Memory B cell (primary cell): ENCODE data around the gene LRCH2.

Source experiments
- ATAC-seq: fragments of 150-1000 bp; cut with Tn5 transposase; 2 replicates; pipeline ENCODE4 v1.10.0; 2021; ENCODE audit warnings: low read depth, mild to moderate bottlenecking, moderate library complexity
- DNase-seq, 2 donors: peaks; one replicate each; pipeline ENCODE4 v3.0.0; 2022; ENCODE audit warnings: low spot score in 2 of 2
- H3K27ac Mint-ChIP-seq: one replicate; pipeline ENCODE4 v1.8.0; 2022; ENCODE audit warnings: mild to moderate bottlenecking, moderate library complexity, mixed read lengths
- H3K27me3 Mint-ChIP-seq: one replicate; pipeline ENCODE4 v1.8.0; 2022; ENCODE audit warnings: mixed read lengths
- H3K36me3 Mint-ChIP-seq: one replicate; pipeline ENCODE4 v1.8.0; 2022; ENCODE audit warnings: mild to moderate bottlenecking, mixed read lengths
- H3K4me1 Mint-ChIP-seq: one replicate; pipeline ENCODE4 v1.8.0; 2022; ENCODE audit warnings: mixed read lengths
- H3K4me3 Mint-ChIP-seq: one replicate; pipeline ENCODE4 v1.8.0; 2022; ENCODE audit warnings: mild to moderate bottlenecking, moderate library complexity, mixed read lengths
- H3K9me3 Mint-ChIP-seq: one replicate; pipeline ENCODE4 v1.8.0; 2022; ENCODE audit warnings: mixed read lengths

The LRCH2 gene

GRCh38 chrX:115183980-115184379, 49.9 kb downstream of the LRCH2 start:
- peaks cover 1% of the 10 kb centered on the region for H3K9me3 Mint-ChIP-seq
- no peak overlapping the region for H3K4me3 Mint-ChIP-seq
- H3K27ac Mint-ChIP-seq, result no peak overlapping the region
- no peaks in the 10 kb centered on the region for H3K27me3 Mint-ChIP-seq
- DNase-seq (no peak), ATAC-seq (no peak)
- H3K4me1 Mint-ChIP-seq, result no peaks in the 10 kb centered on the region
- no peaks in the 10 kb centered on the region for H3K36me3 Mint-ChIP-seq

DNA sequence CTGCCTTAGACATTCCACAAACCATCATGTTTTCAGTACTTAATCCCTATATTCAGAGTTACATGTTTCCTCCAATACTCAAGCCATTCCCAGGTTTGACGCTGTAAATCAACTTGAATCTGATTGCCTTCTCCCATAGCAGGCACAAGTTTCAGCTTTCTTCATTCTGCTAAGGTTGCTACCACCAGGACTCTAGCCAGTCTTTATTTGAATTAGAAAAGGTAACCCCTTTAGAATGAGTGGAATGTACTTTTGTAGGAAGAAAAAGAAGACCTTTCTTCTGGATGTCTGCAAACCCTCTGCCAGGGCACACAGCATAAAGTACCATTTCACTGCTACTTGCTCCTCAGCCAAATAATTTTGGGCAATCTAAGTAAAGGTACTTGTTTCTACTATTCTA, 55.4 kb downstream of the LRCH2 start:
- no peak for ATAC-seq
- no peak overlapping the region for H3K27ac Mint-ChIP-seq
- no peaks in the 10 kb centered on the region for H3K36me3 Mint-ChIP-seq
- no peaks in the 10 kb centered on the region for H3K9me3 Mint-ChIP-seq
- no peaks in the 10 kb centered on the region for H3K4me1 Mint-ChIP-seq
- H3K4me3 Mint-ChIP-seq, result no peak overlapping the region
- DNase-seq, result no peak
- no peaks in the 10 kb centered on the region for H3K27me3 Mint-ChIP-seq

DNA sequence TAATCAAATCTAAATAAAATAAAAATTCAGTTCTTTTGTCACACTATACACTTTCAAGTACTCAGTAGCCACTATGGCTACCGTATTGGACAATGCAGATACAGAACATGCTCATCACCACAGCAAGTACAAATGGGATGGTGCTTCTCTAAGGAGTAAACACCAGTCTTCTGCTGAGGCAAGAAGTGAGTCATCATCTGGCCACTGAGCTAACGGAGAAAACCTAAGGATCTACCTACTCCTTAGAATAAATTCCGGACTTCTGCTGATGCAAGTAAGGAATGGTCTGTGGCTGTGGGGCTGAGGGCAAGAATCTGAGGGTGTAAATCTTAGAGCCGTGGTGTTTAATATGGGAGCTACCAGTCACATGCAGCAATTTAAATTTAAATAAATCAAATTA, 56.0 kb downstream of the LRCH2 start:
- no peak for ATAC-seq
- DNase-seq, result no peak
- Mint-ChIP-seq H3K36me3 (no peaks in the 10 kb centered on the region), H3K4me1 (no peaks in the 10 kb centered on the region), H3K27ac (no peak overlapping the region), H3K27me3 (no peaks in the 10 kb centered on the region), H3K4me3 (no peak overlapping the region), H3K9me3 (no peaks in the 10 kb centered on the region)

GRCh38 chrX:115174548-115174947, 59.3 kb downstream of the LRCH2 start:
- Mint-ChIP-seq H3K4me3 (no peak overlapping the region), H3K9me3 (no peaks in the 10 kb centered on the region), H3K4me1 (no peaks in the 10 kb centered on the region), H3K36me3 (no peaks in the 10 kb centered on the region), H3K27me3 (no peaks in the 10 kb centered on the region), H3K27ac (no peak overlapping the region)
- no peak for ATAC-seq
- no peak for DNase-seq

GRCh38 chrX:115173181-115173580, 60.7 kb downstream of the LRCH2 start:
- DNase-seq, result no peak
- no peaks in the 10 kb centered on the region for H3K36me3 Mint-ChIP-seq

DNA sequence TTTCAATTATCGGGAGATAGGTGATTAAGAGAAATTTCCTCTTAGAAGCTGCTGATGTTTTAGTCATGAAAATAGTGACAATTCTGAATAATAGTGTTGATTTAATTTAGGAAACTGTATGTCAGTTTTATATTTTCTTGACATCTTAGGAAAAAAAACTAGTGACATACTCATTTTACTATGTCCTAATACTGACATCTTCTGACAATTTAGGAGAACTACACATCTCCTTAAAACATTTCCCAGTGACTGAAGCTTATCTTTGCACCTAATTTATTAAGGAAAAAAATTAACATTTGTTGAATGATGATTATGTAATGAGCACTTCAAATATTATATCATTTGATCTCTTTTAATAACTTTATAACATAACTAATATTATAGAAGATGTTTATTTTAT, 86.7 kb downstream of the LRCH2 start:
- Mint-ChIP-seq H3K4me3 (no peak overlapping the region), H3K27me3 (no peaks in the 10 kb centered on the region), H3K9me3 (peaks cover 1% of the 10 kb centered on the region), H3K27ac (no peak overlapping the region), H3K4me1 (no peaks in the 10 kb centered on the region), H3K36me3 (no peaks in the 10 kb centered on the region)
- ATAC-seq, result no peak
- DNase-seq, result no peak

More at GRCh38 chrX:115173181-115173580, 60.7 kb downstream of the LRCH2 start:
- H3K4me3 Mint-ChIP-seq, result no peak overlapping the region
- ATAC-seq, result no peak
- no peaks in the 10 kb centered on the region for H3K9me3 Mint-ChIP-seq
- no peak overlapping the region for H3K27ac Mint-ChIP-seq
- no peaks in the 10 kb centered on the region for H3K4me1 Mint-ChIP-seq
- H3K27me3 Mint-ChIP-seq, result no peaks in the 10 kb centered on the region

DNA sequence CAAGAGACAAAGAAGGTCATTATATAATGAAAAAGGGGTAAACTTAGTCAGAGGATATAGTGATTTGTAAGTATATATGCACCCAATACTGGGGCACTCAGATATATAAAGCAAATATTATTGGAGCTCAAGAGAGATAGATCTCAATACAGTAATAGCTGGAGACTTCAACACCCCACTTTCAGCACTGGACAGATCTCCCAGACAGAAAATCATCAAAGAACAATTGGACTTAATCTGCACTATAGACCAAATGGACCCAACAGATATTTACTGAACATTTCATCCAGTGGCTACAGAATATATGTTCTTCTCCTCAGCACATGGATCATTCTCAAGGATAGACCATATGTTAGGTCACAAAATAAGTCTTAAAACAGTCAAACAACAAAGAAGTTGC, 91.8 kb downstream of the LRCH2 start:
- Mint-ChIP-seq H3K27ac (no peak overlapping the region), H3K36me3 (no peaks in the 10 kb centered on the region), H3K4me3 (no peak overlapping the region), H3K27me3 (no peaks in the 10 kb centered on the region), H3K9me3 (peaks cover 1% of the 10 kb centered on the region), H3K4me1 (no peaks in the 10 kb centered on the region)
- DNase-seq, result no peak
- no peak for ATAC-seq

DNA sequence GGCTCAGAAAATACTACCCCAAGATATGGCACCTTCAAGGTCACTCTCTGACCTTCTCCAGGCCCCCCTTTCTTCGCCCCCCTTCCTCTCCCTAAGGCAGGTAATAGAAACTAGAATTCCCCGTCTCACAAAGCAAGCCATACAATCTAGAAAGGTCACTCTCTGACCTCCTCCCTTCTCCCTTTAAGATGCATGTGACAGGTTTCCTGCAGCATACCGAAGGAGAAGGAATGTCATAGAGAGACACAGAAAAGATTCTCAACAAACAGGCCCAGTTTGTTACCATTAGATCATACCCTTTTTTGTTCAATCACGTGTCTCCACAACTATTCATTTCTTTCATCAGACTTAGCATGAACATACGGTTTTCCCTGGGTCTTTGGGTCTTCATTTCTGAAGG, 95.9 kb downstream of the LRCH2 start:
- Mint-ChIP-seq H3K4me3 (no peak overlapping the region), H3K27ac (no peak overlapping the region), H3K9me3 (peaks cover 1% of the 10 kb centered on the region), H3K27me3 (no peaks in the 10 kb centered on the region), H3K36me3 (no peaks in the 10 kb centered on the region), H3K4me1 (no peaks in the 10 kb centered on the region)
- no peak for DNase-seq
- no peak for ATAC-seq

DNA sequence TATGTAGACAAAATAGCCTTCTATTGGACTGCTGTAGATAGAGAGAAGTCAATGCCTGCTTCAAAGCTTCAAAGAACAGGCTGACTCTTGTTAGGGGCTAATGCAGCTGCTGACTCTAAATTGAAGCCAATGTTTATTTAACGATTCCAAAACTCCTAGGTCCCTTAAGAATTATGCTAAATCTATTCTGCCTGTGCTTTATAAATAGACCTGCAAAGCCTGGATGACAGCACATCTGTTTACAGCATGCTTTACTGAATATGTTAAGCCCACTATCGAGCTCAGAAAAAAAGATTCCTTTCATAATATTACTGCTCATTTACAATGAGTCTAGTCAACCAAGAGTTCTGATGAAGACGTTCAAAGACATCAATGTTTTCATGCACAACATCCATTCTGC, 99.5 kb downstream of the LRCH2 start:
- Mint-ChIP-seq H3K27me3 (no peaks in the 10 kb centered on the region), H3K4me3 (no peak overlapping the region), H3K27ac (no peak overlapping the region), H3K36me3 (no peaks in the 10 kb centered on the region), H3K9me3 (no peaks in the 10 kb centered on the region), H3K4me1 (no peaks in the 10 kb centered on the region)
- ATAC-seq, result no peak
- no peak for DNase-seq

GRCh38 chrX:115112411-115112810, 121.5 kb downstream of the LRCH2 start:
- ATAC-seq, result no peak
- Mint-ChIP-seq H3K27ac (no peak overlapping the region), H3K4me3 (no peak overlapping the region), H3K36me3 (no peaks in the 10 kb centered on the region), H3K9me3 (peaks cover 5% of the 10 kb centered on the region), H3K27me3 (no peaks in the 10 kb centered on the region), H3K4me1 (no peaks in the 10 kb centered on the region)
- no peak for DNase-seq

DNA sequence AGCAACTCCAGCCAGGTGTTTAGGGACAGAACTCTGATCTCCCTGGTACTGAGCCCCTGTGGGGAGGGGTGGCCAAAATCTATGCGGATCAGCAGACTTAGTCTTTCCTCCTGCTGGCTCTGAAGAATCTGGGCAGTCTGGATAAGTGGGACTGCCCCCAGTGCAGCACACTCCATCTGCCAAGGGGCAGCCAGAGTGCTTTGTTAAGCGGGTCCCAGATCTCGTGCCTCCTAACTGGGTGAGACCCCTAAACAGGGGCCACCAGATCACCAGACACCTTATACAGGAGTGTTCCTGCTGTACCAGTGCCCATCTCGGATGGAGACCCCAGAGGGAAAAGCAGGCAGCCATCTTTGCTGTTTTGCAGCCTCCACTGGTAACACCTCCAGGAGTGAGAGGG, 135.0 kb downstream of the LRCH2 start:
- ATAC-seq (no peak), DNase-seq (no peak)
- Mint-ChIP-seq H3K4me3 (no peak overlapping the region), H3K27me3 (no peaks in the 10 kb centered on the region), H3K4me1 (no peaks in the 10 kb centered on the region), H3K27ac (no peak overlapping the region), H3K9me3 (peaks cover 4% of the 10 kb centered on the region), H3K36me3 (no peaks in the 10 kb centered on the region)

DNA sequence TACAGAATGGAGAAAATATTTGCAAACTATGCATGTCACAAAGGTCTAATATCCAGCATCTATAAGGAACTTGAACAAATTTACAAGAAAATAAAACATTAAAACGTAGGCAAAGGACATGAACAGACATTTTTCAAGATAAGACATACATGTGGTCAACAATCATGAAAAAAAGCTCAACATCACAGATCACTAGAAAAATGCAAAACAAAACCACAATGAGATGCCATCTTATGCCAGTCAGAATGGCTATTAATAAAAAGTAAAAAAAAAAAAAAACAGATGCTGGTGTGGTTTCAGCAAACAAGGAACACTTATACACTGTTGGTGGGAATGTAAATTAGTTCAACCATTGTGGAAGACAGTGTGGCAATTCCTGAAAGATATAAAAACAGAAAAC, 140.7 kb downstream of the LRCH2 start:
- ATAC-seq (no peak), DNase-seq (no peak)
- Mint-ChIP-seq H3K9me3 (no peaks in the 10 kb centered on the region), H3K27ac (no peak overlapping the region), H3K27me3 (no peaks in the 10 kb centered on the region), H3K4me3 (no peak overlapping the region), H3K36me3 (no peaks in the 10 kb centered on the region), H3K4me1 (no peaks in the 10 kb centered on the region)

DNA sequence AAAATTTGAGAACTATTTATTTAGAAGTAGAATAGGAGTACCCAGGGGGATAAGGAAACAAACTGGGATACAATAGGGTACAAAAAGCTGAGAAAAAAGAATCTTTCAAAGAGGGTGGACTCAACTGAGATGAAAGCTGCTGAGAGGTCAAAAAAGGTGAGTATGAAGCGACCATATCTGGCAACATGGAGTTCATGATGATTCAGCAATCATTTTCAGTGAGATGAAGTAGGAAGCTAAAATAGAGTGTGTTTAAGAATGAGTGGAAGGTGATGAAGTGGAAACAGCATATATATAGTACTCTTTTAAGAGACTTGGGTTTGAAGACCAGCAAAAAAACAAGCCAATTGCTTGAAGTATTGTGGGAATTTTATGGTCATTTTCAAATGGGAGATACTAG, 144.5 kb downstream of the LRCH2 start:
- Mint-ChIP-seq H3K4me3 (no peak overlapping the region), H3K9me3 (no peaks in the 10 kb centered on the region), H3K27me3 (no peaks in the 10 kb centered on the region), H3K36me3 (no peaks in the 10 kb centered on the region), H3K4me1 (no peaks in the 10 kb centered on the region), H3K27ac (no peak overlapping the region)
- DNase-seq, result no peak
- ATAC-seq, result no peak

DNA sequence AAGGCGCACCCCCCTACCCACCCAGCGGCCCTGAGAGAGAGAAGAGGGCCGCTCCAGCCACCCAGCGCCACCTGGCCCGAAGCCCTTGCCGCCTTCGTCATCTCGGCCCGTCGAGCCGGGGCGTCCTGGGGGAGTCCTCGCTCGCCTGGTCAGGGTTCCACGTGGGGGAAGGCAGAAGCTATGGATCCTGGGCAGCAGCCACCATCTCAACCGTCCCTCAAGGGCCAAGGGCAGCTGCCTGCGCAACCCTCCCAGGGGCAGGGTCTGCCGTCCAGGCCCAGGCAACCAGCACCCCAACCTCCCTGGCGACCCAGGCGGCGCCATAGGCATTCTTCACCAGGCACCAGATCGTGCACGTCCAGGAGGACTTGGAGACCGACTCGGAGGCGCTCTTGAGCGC, 165.0 kb downstream of the LRCH2 start:
- no peak for DNase-seq
- Mint-ChIP-seq H3K27ac (no peak overlapping the region), H3K4me1 (no peaks in the 10 kb centered on the region), H3K36me3 (no peaks in the 10 kb centered on the region), H3K27me3 (no peaks in the 10 kb centered on the region), H3K9me3 (peaks cover 6% of the 10 kb centered on the region), H3K4me3 (no peak overlapping the region)
- no peak for ATAC-seq

- Mint-ChIP-seq H3K9me3 (peaks cover 6% of the 10 kb centered on the region), H3K27me3 (no peaks in the 10 kb centered on the region), H3K4me1 (no peaks in the 10 kb centered on the region), H3K36me3 (no peaks in the 10 kb centered on the region), H3K4me3 (no peak overlapping the region), H3K27ac (no peak overlapping the region)
- ATAC-seq (no peak), DNase-seq (no peak)
These were observed 166.1 kb downstream of the LRCH2 start for GRCh38 chrX:115067812-115068211.

DNA sequence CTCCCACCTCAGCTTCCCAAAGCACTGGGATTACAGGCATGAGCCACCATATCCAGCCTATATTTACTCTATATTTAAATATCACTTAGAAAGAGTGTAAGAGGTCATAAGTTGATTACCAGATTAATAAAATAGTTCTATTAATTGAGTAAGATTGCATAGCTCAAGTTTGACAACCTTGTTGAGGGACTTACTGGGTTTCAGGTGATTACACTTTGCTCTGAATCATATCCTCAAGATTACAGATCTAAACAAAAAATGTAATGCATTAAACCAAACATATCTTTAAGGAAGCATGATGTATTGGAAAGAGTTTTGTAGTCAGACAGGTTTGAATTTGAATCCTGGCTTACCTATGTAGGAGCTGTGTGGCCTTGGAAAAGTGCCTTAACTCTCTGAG, 168.6 kb downstream of the LRCH2 start:
- no peaks in the 10 kb centered on the region for H3K27me3 Mint-ChIP-seq
- H3K4me3 Mint-ChIP-seq, result no peak overlapping the region
- no peaks in the 10 kb centered on the region for H3K4me1 Mint-ChIP-seq
- H3K9me3 Mint-ChIP-seq, result peaks cover 2% of the 10 kb centered on the region
- H3K27ac Mint-ChIP-seq, result no peak overlapping the region
- H3K36me3 Mint-ChIP-seq, result no peaks in the 10 kb centered on the region
- no peak for ATAC-seq
- no peak for DNase-seq
